ENCODE measurements around the gene HDAC9.

DNA sequence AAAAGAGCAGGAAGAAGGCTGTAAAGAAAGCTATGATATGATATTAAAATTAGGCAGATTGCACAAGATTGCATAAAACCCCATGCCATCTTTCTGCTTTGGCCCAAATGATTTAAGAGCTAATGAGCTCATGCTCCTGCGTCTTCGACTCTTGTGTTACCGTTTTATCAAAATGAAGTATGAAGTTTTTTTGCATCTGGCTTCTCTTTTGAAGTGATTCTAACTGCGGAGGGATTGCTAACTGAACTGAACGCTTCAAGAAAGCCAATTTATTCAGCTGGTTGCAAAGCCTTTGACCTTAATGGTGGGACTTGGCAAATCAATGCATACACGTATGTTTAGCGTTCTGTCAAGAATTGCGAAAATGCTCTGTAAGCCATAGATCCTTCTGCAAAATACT lies 339.0 kb downstream of the HDAC9 start:
- TF ChIP-seq CTCF (IDR thresholded peaks at IDR 0.05; ENCODE audit: poor library complexity) (no peak), EZH2 (IDR thresholded peaks at IDR 0.05; ENCODE audit: borderline replicate concordance) (no peak), EZH2phosphoT487 (IDR thresholded peaks at IDR 0.05; ENCODE audit: low read depth, severe bottlenecking, unreplicated experiment) (no peak)

All from hepatocyte (in vitro differentiated cells).